HepG2 (cell line): ENCODE data around the gene ARMC5. TPM values are rescaled to one million over a fixed set of nuclear protein-coding genes. Genes with fewer than 3 reads are reported as not detected.

Source experiments
- ARID3A ChIP-seq: IDR thresholded peaks from 2 replicates; pipeline ENCODE4 v1.6.1; 2012; ENCODE audit warnings: low read depth, low read length, improper control_type of control experiment
- ATF1 ChIP-seq: IDR thresholded peaks from 2 replicates; pipeline ENCODE4 v1.6.1; 2016; ENCODE audit warnings: mild to moderate bottlenecking, control low read depth
- ETS1 ChIP-seq: sonication (generic); formaldehyde crosslinking; IDR thresholded peaks from 2 replicates; pipeline ENCODE4 v1.4.0; 2020; ENCODE audit warnings: missing genetic modification reagents
- HNF1A ChIP-seq, 2 experiments: sonication (generic) in 1 of 2; formaldehyde crosslinking in 1 of 2; IDR thresholded peaks; 2 replicates each; pipeline versions ENCODE4 v1.4.0 to v1.6.1; 2016 to 2020; ENCODE audit warnings: borderline replicate concordance in 1 of 2, low read depth in 1 of 2, mild to moderate bottlenecking in 1 of 2, missing genetic modification reagents in 1 of 2
- MAX ChIP-seq: IDR thresholded peaks from 2 replicates; pipeline ENCODE4 v1.6.1; 2012; ENCODE audit warnings: inconsistent platforms
- PRDM10 ChIP-seq: sonication (generic); formaldehyde crosslinking; IDR thresholded peaks from 2 replicates; pipeline ENCODE4 v1.4.0; 2020; ENCODE audit warnings: low read depth, missing genetic modification reagents
- SP140L ChIP-seq: sonication (generic); formaldehyde crosslinking; IDR thresholded peaks from 2 replicates; pipeline ENCODE4 v1.4.0; 2020; ENCODE audit warnings: missing genetic modification reagents, borderline replicate concordance
- YEATS2 ChIP-seq: sonication (generic); formaldehyde crosslinking; IDR thresholded peaks from 2 replicates; pipeline ENCODE4 v1.4.0; 2020; ENCODE audit warnings: missing genetic modification reagents, borderline replicate concordance
- ZKSCAN5 ChIP-seq: sonication (generic); formaldehyde crosslinking; IDR thresholded peaks from 2 replicates; pipeline ENCODE4 v1.5.1; 2020; ENCODE audit warnings: mild to moderate bottlenecking, missing genetic modification reagents
- ZNF276 ChIP-seq: sonication (generic); formaldehyde crosslinking; IDR thresholded peaks from 2 replicates; pipeline ENCODE4 v1.4.0; 2020; ENCODE audit warnings: mild to moderate bottlenecking, low read depth, missing genetic modification reagents
- ZNF296 ChIP-seq: sonication (generic); formaldehyde crosslinking; conservative IDR thresholded peaks from 2 replicates; pipeline ENCODE4 v1.5.0; 2020; ENCODE audit warnings: mild to moderate bottlenecking, missing genetic modification reagents
- ZNF703 ChIP-seq: sonication (generic); formaldehyde crosslinking; IDR thresholded peaks from 2 replicates; pipeline ENCODE4 v1.5.1; 2020; ENCODE audit warnings: missing genetic modification reagents, mild to moderate bottlenecking, moderate library complexity, borderline replicate concordance
- polyA plus RNA-seq, 8 experiments: library from polyadenylated mRNA; depleted of rRNA in 3 of 8; stranded (reverse) in 7 of 8; unstranded in 1 of 8; fragments of >200 nt; fragmentation: Illumina TruSeq in 4 of 8; extraction: Trizol in 4 of 8; gene quantifications; 2 replicates each; pipeline versions ENCODE4 v1.2.1 to v1.2.3, GENCODE V29; 2011 to 2016; ENCODE audit warnings: low read depth in 4 of 8, missing spikeins in 1 of 8, mixed read lengths in 1 of 8; ENCODE audit not compliant: insufficient read depth in 1 of 8
- total RNA-seq, 5 experiments: library from RNA; depleted of rRNA; stranded (reverse); fragments of >200 nt; fragmentation: Illumina TruSeq; extraction: Trizol; gene quantifications; 2 replicates each; pipeline ENCODE4 v1.2.3, GENCODE V29; 2016; ENCODE audit warnings: low read depth in 1 of 5

Gene ARMC5
- total and polyA plus RNA-seq, 2 of the 13 experiments (the other 11 are each of a cell fraction or from before 2014, with no cell fraction given) = 10.8 to 22.3 TPM

GRCh38 chr16:31458844-31459686 is at the start of gene ARMC5 (continued):
- TF ChIP-seq SP140L (no peak; the same call in 1 of the 2 replicates), YEATS2 (CRISPR knock-in tag) (peak; percentile 92), ETS1 (CRISPR knock-in tag) (peak; percentile 84), ARID3A (no peak), ZKSCAN5 (CRISPR knock-in tag) (0 out of 2 replicates have a peak, but pooled peaks have one; percentile 11), ZNF296 (CRISPR knock-in tag) (no peak), ATF1 (peak; percentile 95), MAX (peak; percentile 98), ZNF703 (CRISPR knock-in tag) (peak; percentile 85), HNF1A (IDR thresholded peaks at IDR 0.05; ENCODE audit: low read depth) (no peak), HNF1A (CRISPR knock-in tag; IDR thresholded peaks at IDR 0.05; ENCODE audit: borderline replicate concordance) (peak; percentile 74; the same call in 1 of the 2 replicates), PRDM10 (CRISPR knock-in tag) (no peak), ZNF276 (peak; percentile 72)
